Smooth muscle cell (in vitro differentiated cells): ENCODE data around the gene SLC11A2. TPM values are rescaled to one million over a fixed set of nuclear protein-coding genes. Genes with fewer than 3 reads are reported as not detected.
A peak's percentile ranks its signal among the peaks of the same experiment; 100 is the strongest.

ENCODE experiments used
- DNase-seq: peaks from one replicate; lab custom pipeline; 2025; ENCODE audit not compliant: unreplicated experiment; lab: John Stamatoyannopoulos, UW
- H2AFZ ChIP-seq: fragments of 200-600 bp; sonication (generic); 2 replicates; pipeline ENCODE4 v1.6.0; 2016; ENCODE audit warnings: antibody characterized with exemption, low read depth, mild to moderate bottlenecking
- H3F3A ChIP-seq: fragments of 200-600 bp; sonication (generic); 2 replicates; pipeline ENCODE4 v1.6.0; 2017; ENCODE audit warnings: antibody characterized with exemption, low read depth
- H3K27ac ChIP-seq: fragments of 200-600 bp; sonication (generic); 2 replicates; pipeline ENCODE4 v1.5.1; 2016; ENCODE audit warnings: low read depth, mild to moderate bottlenecking
- H3K27me3 ChIP-seq: fragments of 200-600 bp; sonication (generic); 2 replicates; pipeline ENCODE4 v1.6.1; 2016; ENCODE audit warnings: low read depth, mild to moderate bottlenecking
- H3K36me3 ChIP-seq: fragments of 200-600 bp; sonication (generic); 2 replicates; pipeline ENCODE4 v1.5.1; 2016; ENCODE audit warnings: low read depth
- H3K4me1 ChIP-seq: fragments of 200-600 bp; sonication (generic); 2 replicates; pipeline ENCODE4 v1.5.1; 2016; ENCODE audit warnings: low read depth
- H3K4me2 ChIP-seq: fragments of 200-600 bp; sonication (generic); 2 replicates; pipeline ENCODE4 v1.6.0; 2016; ENCODE audit warnings: mild to moderate bottlenecking
- H3K4me3 ChIP-seq: fragments of 200-600 bp; sonication (generic); 2 replicates; pipeline ENCODE4 v1.5.1; 2016; ENCODE audit warnings: mild to moderate bottlenecking
- H3K79me2 ChIP-seq: fragments of 200-600 bp; sonication (generic); 2 replicates; pipeline ENCODE4 v1.6.0; 2016; ENCODE audit warnings: low read depth, mild to moderate bottlenecking
- H3K9ac ChIP-seq: fragments of 200-600 bp; sonication (generic); 2 replicates; pipeline ENCODE4 v1.6.0; 2016; ENCODE audit warnings: low read depth
- H3K9me3 ChIP-seq: fragments of 200-600 bp; sonication (generic); replicated peaks from 2 replicates; pipeline ENCODE4 v1.5.1; 2016; ENCODE audit warnings: low read depth
- H4K20me1 ChIP-seq: fragments of 200-600 bp; sonication (generic); 2 replicates; pipeline ENCODE4 v1.6.0; 2016; ENCODE audit warnings: low read depth
- WGBS: methylation state at CpG from one replicate; pipeline ENCODE4 v1.1.7; 2016; ENCODE audit warnings: low lambda C conversion rate; 5-methylcytosine and 5-hydroxymethylcytosine counted together
- polyA plus RNA-seq: library from polyadenylated mRNA; unstranded; fragments of >200 nt; fragmentation: Nextera tagmentation; extraction: Ambion mirVana; gene quantifications from 2 replicates; pipeline ENCODE4 v1.2.1, GENCODE V29; 2016
- total RNA-seq: library from RNA; depleted of rRNA; stranded (reverse); fragments of >200 nt; gene quantifications from 2 replicates; pipeline ENCODE4 v1.2.3, GENCODE V29; 2014
- TF ChIP-seq, protein P1 (sequence below): fragments of 200-600 bp; sonication (generic); IDR thresholded peaks from 2 replicates; pipeline ENCODE4 v1.5.1; 2017; ENCODE audit warnings: borderline replicate concordance, mild to moderate bottlenecking, antibody characterized with exemption; ENCODE audit not compliant: insufficient read depth, poor library complexity, severe bottlenecking

Gene SLC11A2
- total and polyA plus RNA-seq, 2 experiments from 2014 or later, result 26.5 to 31.3 TPM

DNA sequence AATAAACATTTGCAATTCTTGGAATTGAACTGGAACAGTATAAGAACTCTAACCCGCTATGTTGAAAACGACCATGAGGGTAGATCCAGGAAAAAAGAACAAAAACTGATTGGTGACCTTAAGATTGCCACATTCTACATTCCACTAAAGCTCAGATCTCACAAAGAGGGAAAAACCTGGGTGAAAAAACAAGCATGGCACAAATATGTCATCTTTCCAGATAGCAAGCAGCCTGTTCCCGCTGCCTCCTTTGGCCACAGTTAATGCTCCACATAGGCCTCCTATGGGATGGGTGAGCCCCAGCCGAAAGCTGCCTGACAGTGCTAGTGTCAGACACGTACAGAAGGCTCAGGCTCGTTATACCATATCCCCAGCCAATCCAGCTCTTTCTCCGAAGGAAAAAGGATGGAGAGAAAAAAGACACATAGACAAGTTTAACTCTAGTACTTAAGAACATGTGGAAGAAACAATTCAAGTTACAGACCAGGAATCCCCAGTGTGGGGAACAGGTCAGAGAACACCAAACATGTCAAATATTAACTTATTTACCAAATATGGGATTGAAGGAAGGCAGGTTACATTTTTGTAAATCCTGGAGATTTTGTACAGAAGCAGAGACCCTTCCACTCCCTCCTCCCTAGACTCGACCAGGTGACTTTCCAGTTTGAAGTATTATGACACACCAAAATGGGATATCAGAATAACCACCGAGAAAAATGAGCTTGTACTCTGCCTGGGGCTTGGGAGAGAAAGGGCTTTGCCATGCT lies 36.6 kb upstream of the SLC11A2 start:
- WGBS, result 92% methylated on average over 9 of the region's 9 CpGs
- peaks cover 3% of the 10 kb centered on the region for H4K20me1 ChIP-seq
- peak overlapping the region; percentile 2 for H3K27ac ChIP-seq
- DNase-seq, result no peak
- H3K9me3 ChIP-seq, result no peaks in the 10 kb centered on the region
- no peak overlapping the region for H3K4me3 ChIP-seq
- TF ChIP-seq, protein P1, sequence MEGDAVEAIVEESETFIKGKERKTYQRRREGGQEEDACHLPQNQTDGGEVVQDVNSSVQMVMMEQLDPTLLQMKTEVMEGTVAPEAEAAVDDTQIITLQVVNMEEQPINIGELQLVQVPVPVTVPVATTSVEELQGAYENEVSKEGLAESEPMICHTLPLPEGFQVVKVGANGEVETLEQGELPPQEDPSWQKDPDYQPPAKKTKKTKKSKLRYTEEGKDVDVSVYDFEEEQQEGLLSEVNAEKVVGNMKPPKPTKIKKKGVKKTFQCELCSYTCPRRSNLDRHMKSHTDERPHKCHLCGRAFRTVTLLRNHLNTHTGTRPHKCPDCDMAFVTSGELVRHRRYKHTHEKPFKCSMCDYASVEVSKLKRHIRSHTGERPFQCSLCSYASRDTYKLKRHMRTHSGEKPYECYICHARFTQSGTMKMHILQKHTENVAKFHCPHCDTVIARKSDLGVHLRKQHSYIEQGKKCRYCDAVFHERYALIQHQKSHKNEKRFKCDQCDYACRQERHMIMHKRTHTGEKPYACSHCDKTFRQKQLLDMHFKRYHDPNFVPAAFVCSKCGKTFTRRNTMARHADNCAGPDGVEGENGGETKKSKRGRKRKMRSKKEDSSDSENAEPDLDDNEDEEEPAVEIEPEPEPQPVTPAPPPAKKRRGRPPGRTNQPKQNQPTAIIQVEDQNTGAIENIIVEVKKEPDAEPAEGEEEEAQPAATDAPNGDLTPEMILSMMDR, result no peak
- H3F3A ChIP-seq, result peaks cover 30% of the 10 kb centered on the region
- no peak overlapping the region for H3K9ac ChIP-seq
- H3K4me1 ChIP-seq, result no peaks in the 10 kb centered on the region
- H3K79me2 ChIP-seq, result peaks cover 6% of the 10 kb centered on the region
- H3K36me3 ChIP-seq, result peaks cover 20% of the 10 kb centered on the region
- no peaks in the 10 kb centered on the region for H3K27me3 ChIP-seq
- no peak overlapping the region for H3K4me2 ChIP-seq
- H2AFZ ChIP-seq, result no peak overlapping the region

DNA sequence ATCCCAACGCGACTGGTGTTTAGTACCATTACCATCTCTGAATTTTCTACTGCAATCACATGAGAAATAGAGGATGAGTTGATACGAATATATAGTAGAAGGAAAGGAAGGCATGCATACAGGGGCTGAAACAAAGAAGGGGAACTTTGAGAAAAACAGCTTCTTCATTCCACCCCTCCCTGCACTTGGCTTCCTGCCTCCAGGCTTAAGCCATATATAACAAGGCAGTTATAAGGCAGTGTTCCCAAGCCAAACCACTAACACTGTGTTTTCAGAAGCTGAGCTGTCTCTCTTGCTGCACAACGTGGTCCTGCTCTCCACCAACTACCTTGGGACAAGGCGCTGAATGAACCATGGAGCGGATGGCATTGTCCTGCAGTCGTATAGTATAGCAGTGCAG lies 32.9 kb upstream of the SLC11A2 start:
- 96% methylated on average over 7 of the region's 7 CpGs for WGBS
- Histone ChIP-seq H3K9ac (no peak overlapping the region), H3K4me2 (no peak overlapping the region), H3K4me1 (no peaks in the 10 kb centered on the region), H3K79me2 (no peaks in the 10 kb centered on the region), H3K9me3 (no peaks in the 10 kb centered on the region), H4K20me1 (no peaks in the 10 kb centered on the region), H3K4me3 (no peak overlapping the region), H3F3A (peaks cover 24% of the 10 kb centered on the region), H2AFZ (no peak overlapping the region), H3K27ac (no peak overlapping the region), H3K27me3 (no peaks in the 10 kb centered on the region), H3K36me3 (peaks cover 23% of the 10 kb centered on the region)
- TF ChIP-seq, protein P1, result no peak
- no peak for DNase-seq

DNA sequence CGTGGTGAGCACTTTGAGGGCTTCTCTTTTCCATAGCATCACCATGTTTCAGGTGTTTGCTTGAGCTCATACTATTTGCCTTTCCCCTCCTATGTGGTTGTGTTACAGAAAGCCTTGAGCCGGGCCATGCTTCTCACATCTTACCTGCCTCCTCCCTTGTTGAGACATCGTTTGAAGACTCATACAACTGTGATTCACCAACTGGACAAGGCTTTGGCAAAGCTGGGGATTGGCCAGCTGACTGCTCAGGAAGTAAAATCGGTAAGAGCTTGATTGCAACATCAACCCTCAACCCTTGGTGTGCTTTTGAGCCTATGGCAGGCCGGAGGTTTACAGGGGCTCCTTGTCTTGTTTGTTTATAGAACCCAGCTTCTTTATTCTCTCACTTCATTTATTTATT lies 30.1 kb upstream of the SLC11A2 start:
- Histone ChIP-seq H3K9me3 (no peaks in the 10 kb centered on the region), H2AFZ (no peak overlapping the region), H3K9ac (no peak overlapping the region), H3K27me3 (no peaks in the 10 kb centered on the region), H3K4me3 (no peak overlapping the region), H3K36me3 (peaks cover 25% of the 10 kb centered on the region), H3F3A (peaks cover 12% of the 10 kb centered on the region), H3K4me2 (no peak overlapping the region), H3K4me1 (no peaks in the 10 kb centered on the region), H4K20me1 (no peaks in the 10 kb centered on the region), H3K27ac (no peak overlapping the region), H3K79me2 (no peaks in the 10 kb centered on the region)
- 96% methylated on average over 5 of the region's 5 CpGs for WGBS
- TF ChIP-seq, protein P1, result no peak
- DNase-seq, result no peak

DNA sequence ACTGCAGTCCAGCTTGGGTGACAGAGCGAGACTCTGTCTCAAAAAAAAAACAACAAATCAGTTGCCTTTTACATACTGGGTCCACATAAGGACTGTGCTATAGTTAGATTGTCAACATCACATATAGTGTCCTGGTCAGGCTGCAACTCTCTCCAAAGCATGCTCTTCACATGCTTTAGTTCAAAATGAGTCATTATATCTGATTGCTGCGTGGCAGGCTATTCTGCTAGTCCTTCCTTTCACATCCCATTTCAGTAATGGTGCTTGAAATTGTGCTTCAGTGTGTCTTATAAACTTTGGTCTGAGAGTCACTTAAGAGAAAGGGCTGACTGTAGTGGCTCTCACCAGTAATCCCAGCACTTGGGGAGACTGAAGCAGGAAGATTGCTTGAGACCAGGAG lies 28.9 kb upstream of the SLC11A2 start:
- WGBS, result 80% methylated on average over 2 of the region's 2 CpGs
- TF ChIP-seq, protein P1, result no peak
- peaks cover 5% of the 10 kb centered on the region for H3K79me2 ChIP-seq
- no peak overlapping the region for H3K27ac ChIP-seq
- H4K20me1 ChIP-seq, result no peaks in the 10 kb centered on the region
- no peaks in the 10 kb centered on the region for H3K4me1 ChIP-seq
- no peak for DNase-seq
- peaks cover 8% of the 10 kb centered on the region for H3F3A ChIP-seq
- H3K9me3 ChIP-seq, result no peaks in the 10 kb centered on the region
- no peak overlapping the region for H3K9ac ChIP-seq
- H3K4me2 ChIP-seq, result no peak overlapping the region
- H3K36me3 ChIP-seq, result peaks cover 25% of the 10 kb centered on the region
- H3K4me3 ChIP-seq, result no peak overlapping the region
- H2AFZ ChIP-seq, result no peak overlapping the region
- H3K27me3 ChIP-seq, result no peaks in the 10 kb centered on the region
